ENCODE measurements around the gene HOGA1. TPM values are rescaled to one million over a fixed set of nuclear protein-coding genes. Genes with fewer than 3 reads are reported as not detected.

HOGA1 gene
- total and polyA plus RNA-seq, 7 donors = 0.66 to 12.3 (median 3.4) TPM

DNA sequence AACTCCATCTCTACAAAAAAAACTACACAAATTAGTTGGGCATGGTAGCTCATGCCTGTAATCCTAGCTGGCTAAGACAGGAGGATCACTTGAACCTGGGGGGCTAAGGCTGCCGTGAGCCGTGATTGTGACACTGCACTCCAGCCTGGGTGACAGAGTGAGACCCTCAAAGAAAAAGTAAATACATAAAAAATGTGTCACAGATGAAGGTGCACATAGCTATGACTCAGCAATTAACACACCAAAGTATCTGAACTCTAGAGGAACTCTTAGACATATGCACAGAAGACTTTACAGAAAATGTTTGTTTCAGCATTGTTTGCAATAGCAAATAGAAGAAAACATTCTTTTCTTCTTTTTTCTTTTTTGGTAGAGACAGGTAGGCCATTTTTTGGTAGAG is 13.6 kb downstream of the HOGA1 start:
- no peak for DNase-seq
- intact Hi-C loops (cut with DNase I) = no loop called here
- Histone ChIP-seq H3K36me3 (ENCODE audit: insufficient read depth in 1 of 2, low read depth in 1 of 2) (no peaks in the 10 kb centered on the region), H3K27ac (peak overlapping the region; percentile 91), H3K27me3 (ENCODE audit: insufficient read depth in 3 of 3, low read length in 2 of 3) (no peaks in the 10 kb centered on the region), H3K4me3 (no peak overlapping the region), H3K4me1 (peaks cover 77% of the 10 kb centered on the region), H3K9me3 (no peaks in the 10 kb centered on the region)
- no peak for ATAC-seq
- 58 to 84% (median 61%) methylated on average over 2 of the region's 2 CpGs for WGBS, 3 donors
- TF ChIP-seq, protein P1, sequence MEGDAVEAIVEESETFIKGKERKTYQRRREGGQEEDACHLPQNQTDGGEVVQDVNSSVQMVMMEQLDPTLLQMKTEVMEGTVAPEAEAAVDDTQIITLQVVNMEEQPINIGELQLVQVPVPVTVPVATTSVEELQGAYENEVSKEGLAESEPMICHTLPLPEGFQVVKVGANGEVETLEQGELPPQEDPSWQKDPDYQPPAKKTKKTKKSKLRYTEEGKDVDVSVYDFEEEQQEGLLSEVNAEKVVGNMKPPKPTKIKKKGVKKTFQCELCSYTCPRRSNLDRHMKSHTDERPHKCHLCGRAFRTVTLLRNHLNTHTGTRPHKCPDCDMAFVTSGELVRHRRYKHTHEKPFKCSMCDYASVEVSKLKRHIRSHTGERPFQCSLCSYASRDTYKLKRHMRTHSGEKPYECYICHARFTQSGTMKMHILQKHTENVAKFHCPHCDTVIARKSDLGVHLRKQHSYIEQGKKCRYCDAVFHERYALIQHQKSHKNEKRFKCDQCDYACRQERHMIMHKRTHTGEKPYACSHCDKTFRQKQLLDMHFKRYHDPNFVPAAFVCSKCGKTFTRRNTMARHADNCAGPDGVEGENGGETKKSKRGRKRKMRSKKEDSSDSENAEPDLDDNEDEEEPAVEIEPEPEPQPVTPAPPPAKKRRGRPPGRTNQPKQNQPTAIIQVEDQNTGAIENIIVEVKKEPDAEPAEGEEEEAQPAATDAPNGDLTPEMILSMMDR (IDR thresholded peaks at IDR 0.05) = no peak

DNA sequence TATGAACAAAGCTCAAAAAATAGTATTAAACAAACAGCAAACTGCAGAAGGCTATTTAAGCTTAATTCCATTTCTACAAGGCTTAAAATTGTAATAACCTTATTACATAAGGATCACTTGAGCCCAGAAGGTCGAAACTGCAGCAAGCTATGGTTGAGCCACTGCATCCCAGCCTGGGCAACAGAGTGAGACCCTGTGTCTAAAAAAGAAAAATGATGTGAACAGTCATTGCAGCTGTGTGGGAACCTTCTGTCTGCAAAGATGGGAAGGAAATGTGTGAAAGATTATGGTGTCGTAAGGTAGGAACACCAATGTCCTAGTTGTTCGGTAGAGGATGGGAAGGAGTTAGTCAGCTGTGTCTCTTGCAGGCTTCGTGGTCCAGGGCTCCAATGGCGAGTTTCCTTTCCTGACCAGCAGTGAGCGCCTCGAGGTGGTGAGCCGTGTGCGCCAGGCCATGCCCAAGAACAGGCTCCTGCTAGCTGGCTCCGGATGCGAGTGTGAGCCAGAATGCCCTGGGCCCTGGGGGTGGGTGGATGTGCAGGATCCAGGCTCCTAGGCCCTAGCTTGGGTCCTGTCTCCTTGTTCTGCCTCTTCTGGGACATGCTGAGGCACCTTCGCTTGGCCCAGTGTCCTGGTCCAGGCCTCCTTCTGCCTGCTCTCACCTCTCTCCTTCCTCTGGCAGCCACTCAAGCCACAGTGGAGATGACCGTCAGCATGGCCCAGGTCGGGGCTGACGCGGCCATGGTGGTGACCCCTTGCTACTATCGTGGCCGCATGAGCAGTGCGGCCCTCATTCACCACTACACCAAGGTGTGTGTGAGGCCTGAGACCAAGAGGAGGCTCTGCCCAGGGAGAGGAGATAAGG is 14.4 kb downstream of the HOGA1 start:
- H3K27ac ChIP-seq = peak overlapping the region; percentile 80
- no peaks in the 10 kb centered on the region for H3K36me3 ChIP-seq (ENCODE audit: insufficient read depth in 1 of 2, low read depth in 1 of 2)
- DNase-seq (peak in 1 of 2 donors; percentile 40), ATAC-seq (no peak)
- TF ChIP-seq, protein P1 (IDR thresholded peaks at IDR 0.05) = no peak
- 93 to 96% (median 93%) methylated on average over 19 of the region's 19 CpGs for WGBS, 3 donors
- intact Hi-C loops (cut with DNase I) = no loop called here
- no peaks in the 10 kb centered on the region for H3K27me3 ChIP-seq (ENCODE audit: insufficient read depth in 3 of 3, low read length in 2 of 3)
- H3K4me3 ChIP-seq = no peak overlapping the region
- no peaks in the 10 kb centered on the region for H3K9me3 ChIP-seq
- H3K4me1 ChIP-seq = peaks cover 80% of the 10 kb centered on the region

DNA sequence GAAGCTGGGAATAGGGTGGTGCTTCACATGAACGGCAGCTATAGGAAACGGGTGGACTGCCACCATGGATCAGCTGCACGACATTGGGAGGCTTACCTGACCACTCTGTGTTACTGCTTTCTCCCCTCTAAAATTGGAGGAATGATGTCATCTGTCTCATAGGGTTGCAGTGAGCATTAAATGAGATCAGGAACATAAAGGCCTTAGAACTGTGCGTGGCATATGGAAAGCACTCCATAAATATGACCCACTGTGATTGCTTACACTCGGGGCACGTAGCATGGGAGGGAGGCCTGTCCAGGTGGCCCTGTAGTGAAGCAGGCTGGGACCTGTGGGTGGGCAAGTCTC is 15.1 kb downstream of the HOGA1 start:
- peaks cover 80% of the 10 kb centered on the region for H3K4me1 ChIP-seq
- H3K27ac ChIP-seq = peak overlapping the region; percentile 80
- intact Hi-C loops (cut with DNase I) = no loop called here
- H3K27me3 ChIP-seq (ENCODE audit: insufficient read depth in 3 of 3, low read length in 2 of 3) = no peaks in the 10 kb centered on the region
- ATAC-seq (no peak), DNase-seq (no peak)
- WGBS, 3 donors = 77 to 87% (median 80%) methylated on average over 6 of the region's 6 CpGs
- no peak overlapping the region for H3K4me3 ChIP-seq
- H3K36me3 ChIP-seq (ENCODE audit: insufficient read depth in 1 of 2, low read depth in 1 of 2) = no peaks in the 10 kb centered on the region
- H3K9me3 ChIP-seq = no peaks in the 10 kb centered on the region
- TF ChIP-seq, protein P1 (IDR thresholded peaks at IDR 0.05) = no peak

DNA sequence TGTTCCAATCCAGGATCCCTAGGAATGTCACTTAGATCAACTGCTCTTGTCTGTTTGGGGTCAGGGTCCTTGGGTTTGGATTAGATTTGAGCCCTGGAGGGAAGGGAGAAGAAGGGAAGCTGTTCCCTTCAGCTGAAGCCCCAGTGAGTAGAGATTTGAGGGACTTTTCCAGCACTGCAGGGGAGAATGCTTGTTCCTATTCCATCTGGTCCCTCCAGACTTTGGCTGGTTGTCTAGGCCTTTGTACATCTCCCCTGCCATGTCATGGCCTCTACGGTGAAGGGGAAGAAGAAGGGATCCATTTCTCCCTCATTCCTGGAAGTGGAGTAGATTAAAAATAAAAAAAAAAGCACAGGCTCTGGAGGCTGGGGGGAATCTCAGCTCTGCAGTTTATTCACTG is 16.4 kb downstream of the HOGA1 start:
- H3K9me3 ChIP-seq = no peaks in the 10 kb centered on the region
- peak overlapping the region; percentile 47 for H3K4me3 ChIP-seq
- no peaks in the 10 kb centered on the region for H3K36me3 ChIP-seq (ENCODE audit: insufficient read depth in 1 of 2, low read depth in 1 of 2)
- peak overlapping the region; percentile 80 for H3K27ac ChIP-seq
- peaks cover 74% of the 10 kb centered on the region for H3K4me1 ChIP-seq
- DNase-seq (no peak), ATAC-seq (no peak)
- intact Hi-C loops (cut with DNase I) = no loop called here
- TF ChIP-seq, protein P1 (IDR thresholded peaks at IDR 0.05) = no peak
- WGBS, 3 donors = 40 to 100% (median 53%) methylated on average over 1 of the region's 1 CpG
- H3K27me3 ChIP-seq (ENCODE audit: insufficient read depth in 3 of 3, low read length in 2 of 3) = no peaks in the 10 kb centered on the region

All from psoas muscle (tissue), 8 donors.